A673 (cell line): ENCODE results near the gene INTS13.

Source experiments
- EZH2 ChIP-seq: fragments of 200-600 bp; sonication (generic); IDR thresholded peaks from 2 replicates; pipeline ENCODE4 v1.6.1; 2017; ENCODE audit warnings: borderline replicate concordance, low read depth, mild to moderate bottlenecking, mixed read lengths, antibody characterized with exemption, low read length; ENCODE audit not compliant: poor library complexity, severe bottlenecking
- TF ChIP-seq, protein P1 (sequence below): fragments of 300-800, 200-600 bp; sonication (generic); conservative IDR thresholded peaks from 2 replicates; pipeline ENCODE4 v1.5.1; 2017; ENCODE audit warnings: low read depth, mild to moderate bottlenecking, antibody characterized with exemption, low read length, moderate library complexity, mixed read lengths

DNA sequence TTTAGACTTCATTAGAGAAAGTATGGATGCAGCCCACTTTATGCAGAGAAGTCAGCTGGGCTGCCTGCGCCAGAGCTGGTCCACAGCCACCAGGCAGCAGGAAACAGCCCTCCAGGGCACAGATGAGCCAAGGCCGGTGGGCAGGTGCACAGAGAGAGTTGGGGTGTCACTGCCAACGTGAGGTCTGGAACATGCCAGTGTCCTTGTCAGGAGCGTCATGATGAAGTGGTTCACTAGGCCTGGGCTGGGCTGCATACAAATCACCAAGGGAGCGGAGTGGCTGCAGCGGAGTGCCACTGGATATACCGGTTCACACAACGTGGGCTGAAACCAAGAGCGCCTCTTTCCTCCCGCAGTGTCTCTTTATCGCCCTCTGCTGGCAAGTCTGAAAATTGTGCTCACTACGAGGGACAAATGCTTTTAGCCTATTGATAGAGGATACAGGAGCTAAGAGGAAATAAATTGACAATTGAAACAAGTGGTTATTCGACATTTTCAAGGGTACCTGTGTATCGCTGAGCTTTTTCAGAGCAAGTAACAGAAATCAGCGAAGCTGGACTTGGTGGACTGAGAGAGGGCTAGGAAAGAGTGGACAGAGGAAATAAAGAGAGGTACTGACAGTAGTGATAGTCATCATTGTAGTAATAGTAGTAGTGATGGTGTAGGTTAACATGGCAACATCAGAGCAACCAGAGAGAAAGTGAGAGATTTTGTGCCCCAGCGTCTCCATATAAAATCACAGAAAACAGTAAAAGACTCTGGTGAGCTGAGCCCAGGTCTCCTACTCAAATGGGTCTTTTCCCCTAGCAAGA, 52.8 kb downstream of the INTS13 start:
- TF ChIP-seq, protein P1, sequence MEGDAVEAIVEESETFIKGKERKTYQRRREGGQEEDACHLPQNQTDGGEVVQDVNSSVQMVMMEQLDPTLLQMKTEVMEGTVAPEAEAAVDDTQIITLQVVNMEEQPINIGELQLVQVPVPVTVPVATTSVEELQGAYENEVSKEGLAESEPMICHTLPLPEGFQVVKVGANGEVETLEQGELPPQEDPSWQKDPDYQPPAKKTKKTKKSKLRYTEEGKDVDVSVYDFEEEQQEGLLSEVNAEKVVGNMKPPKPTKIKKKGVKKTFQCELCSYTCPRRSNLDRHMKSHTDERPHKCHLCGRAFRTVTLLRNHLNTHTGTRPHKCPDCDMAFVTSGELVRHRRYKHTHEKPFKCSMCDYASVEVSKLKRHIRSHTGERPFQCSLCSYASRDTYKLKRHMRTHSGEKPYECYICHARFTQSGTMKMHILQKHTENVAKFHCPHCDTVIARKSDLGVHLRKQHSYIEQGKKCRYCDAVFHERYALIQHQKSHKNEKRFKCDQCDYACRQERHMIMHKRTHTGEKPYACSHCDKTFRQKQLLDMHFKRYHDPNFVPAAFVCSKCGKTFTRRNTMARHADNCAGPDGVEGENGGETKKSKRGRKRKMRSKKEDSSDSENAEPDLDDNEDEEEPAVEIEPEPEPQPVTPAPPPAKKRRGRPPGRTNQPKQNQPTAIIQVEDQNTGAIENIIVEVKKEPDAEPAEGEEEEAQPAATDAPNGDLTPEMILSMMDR, result peak; percentile 97
- TF ChIP-seq EZH2, result no peak
